NCI-H748 treated with DMSO at 0.1 percent for 48 hours (cell line): ENCODE data around the gene UXS1.

ENCODE experiments used
- DNase-seq: peaks from one replicate; lab custom pipeline; 2025; lab: John Stamatoyannopoulos, UW

The UXS1 gene

DNA sequence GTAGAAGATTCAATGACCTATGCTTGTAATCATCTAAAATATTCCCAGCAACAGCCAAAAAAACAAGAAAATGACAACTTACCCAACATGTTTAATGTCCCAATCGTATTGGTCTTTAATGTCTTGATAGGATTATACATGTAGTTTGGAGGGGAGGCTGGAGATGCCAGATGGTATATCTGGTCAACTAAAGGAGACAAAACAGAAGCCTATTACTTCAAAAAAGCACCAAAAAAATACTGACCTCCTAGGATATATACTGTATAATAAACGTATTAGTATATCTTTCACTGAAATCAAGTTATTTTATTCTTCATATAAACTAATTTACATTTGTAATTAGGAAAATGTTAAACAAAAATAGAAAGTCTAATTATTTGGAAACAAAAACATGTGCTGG is 64.5 kb downstream of the UXS1 start:
- DNase-seq, result no peak

DNA sequence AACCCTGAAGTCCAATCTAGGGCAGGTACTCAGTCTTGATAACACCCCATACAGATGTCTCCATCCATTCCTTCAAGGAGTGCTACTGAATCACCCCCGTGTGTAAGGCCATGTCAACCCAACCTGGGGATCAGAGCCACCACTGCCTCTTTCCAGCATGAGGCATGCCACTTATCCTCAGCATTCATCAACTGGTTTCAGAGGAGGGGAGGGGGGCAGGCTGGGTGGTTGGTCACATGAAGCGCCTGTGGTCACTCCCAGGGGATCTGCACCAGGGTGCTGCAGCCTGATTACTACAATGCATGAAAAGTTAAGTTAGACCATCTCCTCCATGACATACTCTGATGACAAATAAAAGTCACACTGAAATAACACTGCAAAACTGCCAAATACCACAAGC is 65.0 kb downstream of the UXS1 start:
- no peak for DNase-seq

DNA sequence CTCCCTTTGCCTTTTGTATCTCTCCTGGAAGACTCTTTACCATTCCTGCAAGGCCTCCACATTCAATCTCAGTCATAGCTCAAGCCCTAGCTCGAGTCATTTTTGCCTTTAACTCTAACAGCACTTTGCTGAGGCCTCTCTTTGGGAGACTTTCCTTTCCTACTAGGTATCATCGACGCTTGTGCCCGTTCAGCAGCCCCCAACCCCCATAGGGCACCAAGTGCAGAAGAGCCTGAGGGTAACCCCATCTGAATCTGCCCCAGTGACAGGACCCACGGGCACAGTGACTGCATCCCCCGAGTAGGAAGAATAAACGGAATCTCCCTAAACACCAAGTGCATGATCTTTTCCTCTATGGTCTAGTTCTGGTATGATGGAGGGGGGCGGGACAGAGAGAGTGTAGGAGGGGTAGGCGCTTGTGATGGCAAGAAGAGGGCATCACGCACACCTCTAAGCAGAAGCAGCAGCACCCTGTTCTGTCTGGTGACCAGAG is 66.3 kb downstream of the UXS1 start:
- DNase-seq, result no peak

DNA sequence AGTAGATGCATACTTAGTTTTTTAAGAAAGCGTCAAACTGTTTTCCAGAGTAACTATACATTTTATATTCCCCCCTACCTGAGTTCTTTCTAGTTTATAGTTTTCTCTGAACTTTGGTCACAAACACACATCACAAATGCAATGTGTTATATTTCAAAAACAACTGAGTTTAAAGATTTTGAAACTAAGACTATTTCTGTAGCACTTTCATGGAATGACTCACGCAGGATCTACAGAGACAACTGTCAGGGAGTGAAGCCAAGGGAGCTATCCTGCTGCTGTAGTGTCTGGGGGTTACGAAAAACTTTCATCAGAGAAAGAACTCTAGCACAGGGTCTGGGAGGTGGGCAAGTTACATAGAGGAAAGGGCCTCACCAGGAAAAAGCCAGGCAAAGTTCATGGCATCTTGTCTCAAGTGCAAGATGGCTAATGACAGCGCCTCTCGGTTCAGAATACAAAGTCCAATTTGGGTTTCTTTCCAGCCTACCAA is 66.8 kb downstream of the UXS1 start:
- DNase-seq, result no peak

DNA sequence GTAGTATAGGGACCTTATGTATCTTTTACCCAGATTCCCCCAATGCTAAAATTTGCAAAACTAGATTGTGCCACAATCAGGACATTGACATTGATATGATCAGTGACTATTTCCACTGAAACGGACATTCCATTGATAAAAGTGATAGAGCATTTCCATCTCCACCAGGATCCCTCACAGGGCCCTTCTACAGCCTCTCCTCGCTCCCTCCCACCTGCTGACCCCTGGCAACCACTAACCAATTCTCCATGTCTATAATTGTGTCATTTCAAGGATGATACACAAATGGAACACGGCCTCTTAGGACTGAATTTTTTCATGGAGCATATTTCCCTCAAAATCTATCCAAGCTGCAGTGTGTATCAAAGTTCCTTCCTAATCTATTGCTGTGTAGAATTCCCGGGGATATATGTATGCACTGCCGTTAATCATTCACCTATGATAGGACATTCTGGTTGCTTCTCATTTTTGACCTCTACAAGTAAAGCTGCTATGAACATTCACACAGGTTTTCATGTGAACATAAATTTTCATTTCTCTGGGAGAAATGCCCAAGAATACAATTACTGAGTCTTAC is 67.3 kb downstream of the UXS1 start:
- no peak for DNase-seq

DNA sequence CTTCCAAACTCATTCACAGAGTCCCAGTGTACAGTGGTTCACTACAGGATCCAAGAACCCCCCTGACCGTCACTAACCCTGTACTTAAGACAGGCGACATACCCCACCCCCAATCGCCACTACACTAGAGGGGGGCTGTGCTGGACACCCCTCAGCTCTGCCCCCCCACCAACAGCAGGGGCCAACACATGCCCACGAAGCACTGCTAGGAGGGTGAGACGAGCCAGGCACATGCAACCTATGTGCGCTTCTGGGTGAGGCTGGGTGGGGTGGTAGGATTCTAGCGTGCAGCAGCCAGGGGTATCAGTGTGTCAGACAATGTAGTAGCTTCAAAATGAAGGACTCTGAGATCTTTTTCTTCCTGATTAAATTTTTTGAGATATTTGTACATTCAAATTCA is 67.8 kb downstream of the UXS1 start:
- DNase-seq, result no peak

DNA sequence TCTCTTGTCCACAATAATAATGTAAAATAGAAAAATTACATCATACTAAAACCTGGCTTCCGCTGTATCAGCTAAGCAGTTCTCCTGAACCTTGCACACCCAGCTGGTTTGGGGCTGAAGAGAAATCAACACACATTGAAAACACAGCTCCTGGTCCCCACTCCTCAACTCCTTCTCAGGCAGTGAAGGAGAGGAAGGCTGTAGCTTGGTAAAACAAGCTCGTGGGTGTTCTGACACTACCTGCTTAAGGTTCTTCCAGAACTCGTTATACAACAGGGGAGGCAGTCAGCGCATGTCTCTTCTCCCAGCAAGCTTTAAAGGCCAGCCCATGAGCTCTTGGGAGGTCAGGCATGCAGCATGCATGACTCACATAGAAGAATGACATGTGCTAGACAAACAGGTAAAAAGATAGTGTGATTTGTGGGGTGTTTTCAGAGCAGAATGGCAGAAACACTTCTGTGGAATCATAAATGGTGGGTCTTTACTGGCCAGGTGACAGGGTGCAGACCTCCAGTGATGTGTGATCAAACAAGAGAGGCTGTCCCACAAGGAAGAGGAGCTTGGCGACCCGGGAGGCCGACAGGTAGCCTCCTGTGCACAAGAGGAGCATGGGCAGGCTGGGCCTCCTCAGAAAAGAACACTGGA is 69.1 kb downstream of the UXS1 start:
- DNase-seq, result no peak

DNA sequence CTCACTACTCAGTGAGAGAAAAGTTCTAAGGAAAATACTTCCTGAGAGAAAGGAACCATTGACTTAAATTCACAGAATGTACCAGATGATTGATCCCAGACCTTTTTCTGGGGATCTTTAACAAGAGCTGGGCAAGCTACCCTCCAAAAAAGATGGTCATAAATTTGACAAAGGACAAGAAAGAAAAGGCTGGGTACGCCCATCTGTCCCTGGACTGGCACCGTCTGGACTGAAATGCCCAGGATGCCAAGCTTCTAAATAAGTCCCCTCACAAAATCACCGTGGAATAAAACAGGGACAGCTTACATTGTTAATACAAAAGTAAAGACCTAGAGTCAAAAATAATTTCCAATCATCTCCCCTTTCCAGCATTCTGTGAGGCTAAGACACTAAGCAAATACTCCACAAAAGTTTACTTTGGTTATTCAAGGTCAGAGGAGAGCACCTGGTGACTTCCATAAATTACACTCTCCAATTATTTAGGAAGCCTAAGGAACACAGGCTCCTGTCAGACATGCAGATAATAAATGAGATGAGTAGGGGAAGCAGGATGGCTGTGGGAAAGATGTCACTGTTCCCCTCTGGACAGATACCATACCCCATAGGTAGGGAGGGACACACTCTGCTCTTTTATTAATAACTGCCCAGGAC is 69.9 kb downstream of the UXS1 start:
- no peak for DNase-seq

DNA sequence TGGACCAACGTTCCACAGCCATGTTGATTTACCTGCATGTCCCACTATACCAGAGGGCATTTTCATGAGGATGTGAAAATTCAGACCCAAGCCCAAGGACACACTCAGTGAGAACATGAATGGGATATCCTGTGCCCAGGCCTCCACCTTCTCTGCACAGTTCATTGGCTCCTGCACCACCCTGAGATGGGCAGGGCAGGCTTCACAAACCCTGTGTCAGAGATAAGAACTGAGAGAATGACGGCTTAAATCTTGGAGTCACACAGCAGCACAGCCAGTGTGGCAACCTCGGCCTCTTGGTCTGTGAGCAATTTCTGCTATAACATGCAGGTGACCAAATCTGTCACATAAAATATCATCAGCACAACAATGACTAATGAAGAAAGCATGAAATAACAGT is 71.9 kb downstream of the UXS1 start:
- no peak for DNase-seq

DNA sequence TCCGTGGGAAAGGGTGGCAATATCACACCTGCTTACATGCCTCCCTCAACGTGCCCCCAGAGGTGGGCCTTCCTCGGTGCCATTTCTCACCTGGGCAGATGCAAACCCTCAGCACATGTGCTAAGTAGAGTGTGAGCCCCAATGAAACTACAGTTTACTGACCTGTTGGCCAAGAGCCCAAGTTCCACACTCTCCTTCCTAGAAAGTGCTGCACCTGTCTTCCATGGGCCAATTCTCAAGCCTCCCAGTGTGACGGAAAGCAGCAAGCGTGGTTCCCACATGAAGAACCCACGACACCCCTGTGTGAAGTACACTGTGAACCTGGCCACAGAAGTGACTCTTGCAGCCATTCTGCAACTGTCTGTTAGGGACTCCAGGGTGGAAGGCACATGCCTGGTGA is 73.7 kb downstream of the UXS1 start:
- no peak for DNase-seq

DNA sequence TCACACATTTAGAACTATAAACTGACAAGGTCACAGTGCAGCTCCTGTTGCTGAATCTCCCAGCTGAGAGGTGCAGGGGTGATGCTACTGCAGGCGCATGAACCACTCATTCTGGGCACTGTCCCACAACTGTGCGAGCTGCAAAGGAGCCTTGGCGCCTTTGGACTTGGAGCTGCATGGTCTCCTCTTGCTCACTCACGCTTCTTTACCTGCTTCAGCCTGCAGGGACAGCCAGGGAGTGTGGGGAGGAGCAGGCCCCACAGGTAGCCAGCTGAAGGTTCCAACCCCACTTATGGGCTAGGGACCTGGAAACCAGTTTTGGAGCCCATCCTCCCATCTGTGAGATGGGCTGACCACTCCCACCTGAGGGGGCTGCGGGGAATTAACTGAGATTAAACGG is 75.0 kb downstream of the UXS1 start:
- DNase-seq, result no peak

DNA sequence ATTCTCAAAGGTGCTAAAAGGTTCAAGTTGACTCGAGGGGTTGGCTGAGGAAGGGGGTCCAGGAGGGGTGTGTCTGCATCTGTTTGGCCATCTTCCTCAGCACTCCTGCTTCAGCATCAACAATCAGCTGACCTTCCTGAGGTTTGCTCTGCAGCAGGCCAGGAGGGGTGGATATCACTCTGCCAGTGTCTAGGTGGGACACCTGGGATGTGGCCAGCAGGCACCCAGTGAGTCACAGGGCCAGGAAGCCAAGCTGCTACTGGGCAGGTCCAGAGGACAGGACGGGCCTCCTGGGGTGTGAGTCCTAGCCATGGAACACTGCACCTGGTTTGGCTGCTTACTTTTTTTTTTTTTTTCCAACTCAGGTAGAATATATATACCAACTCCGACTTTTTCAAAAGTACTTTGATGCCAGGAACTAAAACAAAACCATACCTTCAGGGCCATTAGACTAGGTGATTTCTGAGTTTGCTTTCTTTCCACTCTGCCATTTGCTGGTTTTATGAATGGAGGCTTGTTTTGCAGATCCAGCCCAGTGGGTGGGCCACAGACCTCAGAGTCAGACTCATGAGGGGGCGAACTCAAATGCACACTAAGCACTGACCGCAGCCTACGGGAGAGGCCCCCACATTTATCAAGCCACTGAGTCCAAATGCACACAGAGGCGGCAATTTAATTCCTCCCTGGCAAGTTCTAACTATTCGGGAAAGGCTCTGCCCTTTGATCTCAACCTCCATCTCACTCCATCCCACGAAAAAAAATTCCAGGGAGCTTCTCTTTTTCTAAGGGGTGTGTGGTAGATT is 76.0 kb downstream of the UXS1 start:
- DNase-seq, result no peak

DNA sequence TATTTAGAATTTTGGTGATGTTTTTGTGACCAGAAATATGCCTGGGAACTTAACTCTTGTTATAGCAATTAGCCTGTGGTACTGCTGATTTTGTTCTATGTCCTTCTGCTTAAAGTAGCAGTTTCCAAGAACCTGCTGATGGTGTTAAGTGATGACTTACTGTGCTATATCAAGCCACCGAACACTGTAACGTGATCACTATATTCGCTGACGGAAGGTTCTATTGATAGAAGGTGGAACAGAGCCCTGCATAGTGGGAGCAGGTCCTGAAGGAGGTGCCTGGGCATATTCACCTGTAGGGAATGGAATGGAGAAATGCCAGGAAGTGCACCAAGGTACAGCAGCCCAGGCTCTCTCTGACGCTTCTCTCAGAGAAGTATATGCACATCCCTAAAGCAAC is 76.8 kb downstream of the UXS1 start:
- no peak for DNase-seq

DNA sequence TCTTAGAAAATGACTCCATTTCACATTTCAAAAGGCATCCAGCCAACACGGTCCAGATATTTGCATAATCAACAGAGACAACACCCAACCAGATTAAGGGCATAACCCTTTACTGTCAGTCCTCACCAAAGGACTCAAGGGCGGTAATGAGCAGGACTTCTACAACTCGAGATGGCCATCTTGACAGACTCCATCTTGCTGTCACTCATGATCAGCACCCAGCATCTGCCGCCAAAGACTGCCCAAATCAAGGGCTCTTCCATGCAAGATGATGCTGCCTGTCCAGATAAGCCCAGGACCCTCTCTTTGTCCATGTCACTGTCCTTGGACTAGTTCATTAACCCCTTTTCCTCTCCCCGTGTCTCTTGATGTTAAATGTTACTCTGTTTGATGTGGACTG is 77.9 kb downstream of the UXS1 start:
- no peak for DNase-seq

DNA sequence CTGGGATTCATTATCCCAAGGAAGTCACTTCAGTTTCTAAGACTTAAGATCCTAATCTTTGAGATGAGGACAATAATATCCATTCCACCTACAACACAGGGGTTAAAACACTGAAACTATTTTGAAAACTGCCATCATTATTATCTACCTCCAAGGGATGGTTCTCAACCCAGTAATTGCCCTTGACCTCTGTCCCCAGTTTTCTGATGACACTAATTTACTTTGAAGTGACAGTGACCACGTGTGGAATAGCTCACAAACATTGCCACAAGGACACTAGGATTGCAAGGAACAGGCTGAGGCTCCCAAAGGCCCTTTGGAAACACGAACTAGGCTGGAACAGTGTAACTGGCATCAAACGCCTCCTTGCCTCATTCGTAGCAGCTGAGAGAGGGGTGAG is 78.4 kb downstream of the UXS1 start:
- no peak for DNase-seq

DNA sequence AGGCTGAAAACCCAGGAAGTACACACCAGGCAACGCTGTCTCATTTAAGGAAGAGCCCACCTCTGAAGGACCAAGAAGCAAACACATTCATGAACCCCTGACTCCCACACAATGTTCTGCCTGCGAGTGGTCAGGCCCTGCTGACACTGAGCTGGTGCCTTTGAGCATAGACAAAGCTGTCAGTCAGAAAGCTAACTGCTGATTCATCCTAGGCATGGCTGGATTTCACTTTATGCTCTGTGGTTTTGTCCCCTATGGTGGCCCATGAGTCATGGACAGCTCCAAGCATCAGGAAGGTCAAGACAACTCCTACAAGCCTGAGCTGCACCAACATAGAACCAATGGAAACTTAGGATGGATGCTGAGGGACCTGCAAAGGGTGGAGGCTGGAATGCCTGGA is 78.9 kb downstream of the UXS1 start:
- no peak for DNase-seq

DNA sequence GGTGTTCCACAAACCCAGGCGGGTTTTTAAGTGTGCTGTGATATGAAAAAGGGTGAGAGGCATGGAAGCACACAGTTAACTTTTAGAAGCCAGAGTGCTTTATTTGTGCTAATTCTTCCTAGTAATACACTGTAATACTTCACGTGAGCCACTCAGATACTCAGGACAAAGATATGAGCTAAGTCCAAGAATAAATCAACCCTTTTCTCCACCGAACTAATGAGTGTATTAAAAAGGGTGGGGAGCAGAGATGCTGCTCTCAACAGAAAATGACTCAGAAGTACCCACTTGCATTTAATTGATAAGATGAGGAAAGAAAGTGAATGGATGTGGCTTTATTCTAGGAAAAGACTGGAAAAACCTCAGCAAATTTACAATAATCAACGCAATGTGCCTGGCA is 79.9 kb downstream of the UXS1 start:
- DNase-seq, result no peak

DNA sequence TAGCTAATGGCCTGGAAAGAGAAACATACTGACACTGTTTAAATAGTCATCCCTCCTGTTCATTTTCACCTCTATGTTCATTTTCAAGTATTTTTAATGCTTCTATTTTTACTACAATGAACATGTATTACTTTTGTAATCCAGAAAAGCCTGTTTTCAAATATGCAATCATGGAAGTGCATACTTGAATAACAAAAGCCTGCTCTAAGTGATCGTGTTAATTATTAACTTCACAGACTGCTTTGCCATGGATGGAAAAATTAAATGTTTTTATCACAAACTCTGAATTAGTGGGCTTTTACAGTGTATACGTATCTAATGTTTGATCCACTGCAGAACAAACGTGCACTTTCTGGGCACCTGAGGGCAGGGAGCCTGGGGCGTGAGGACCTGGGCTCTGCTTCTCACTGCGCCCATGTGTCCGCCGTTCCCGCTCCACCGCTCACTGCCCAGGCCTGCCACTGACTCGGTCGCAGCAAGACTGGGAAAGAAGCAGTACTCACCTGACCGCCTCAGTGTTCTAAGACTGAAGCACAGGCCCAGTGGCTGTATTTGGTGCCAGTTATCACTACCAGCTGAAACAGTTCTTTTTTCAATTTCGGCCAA is 80.6 kb downstream of the UXS1 start:
- no peak for DNase-seq

DNA sequence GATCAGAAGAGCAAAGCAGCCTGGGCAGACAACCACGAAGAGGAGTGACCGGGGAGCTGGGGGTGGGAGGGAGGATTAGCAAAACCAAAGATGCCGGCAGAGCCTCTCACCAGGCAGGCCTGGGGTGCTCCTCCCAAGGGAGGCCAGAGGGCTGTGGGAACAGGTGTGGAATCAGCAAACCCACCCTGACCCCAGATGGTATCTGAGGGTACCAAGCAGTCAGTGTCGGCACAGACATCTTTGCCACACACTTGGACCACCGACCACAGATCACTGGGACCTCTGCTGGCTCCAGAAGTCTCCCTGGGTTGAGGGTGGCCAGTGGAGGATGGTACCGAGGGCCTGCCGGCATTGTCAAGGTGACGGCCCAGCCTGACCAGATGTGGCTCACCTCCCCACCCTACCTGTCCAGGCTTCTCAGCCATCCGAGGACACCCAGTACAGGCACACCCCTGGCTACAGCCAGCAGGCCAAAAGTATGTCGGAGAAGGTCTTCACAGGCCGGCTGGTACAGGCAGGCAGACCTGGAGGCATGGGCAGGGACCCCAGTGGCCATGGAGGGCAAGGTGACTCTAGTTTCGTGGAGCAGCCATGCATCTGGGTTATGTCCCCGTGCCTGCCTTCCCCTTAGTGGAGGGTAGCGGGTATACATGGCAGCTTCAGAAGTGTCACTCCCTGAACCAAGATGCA is 82.1 kb downstream of the UXS1 start:
- DNase-seq, result no peak

DNA sequence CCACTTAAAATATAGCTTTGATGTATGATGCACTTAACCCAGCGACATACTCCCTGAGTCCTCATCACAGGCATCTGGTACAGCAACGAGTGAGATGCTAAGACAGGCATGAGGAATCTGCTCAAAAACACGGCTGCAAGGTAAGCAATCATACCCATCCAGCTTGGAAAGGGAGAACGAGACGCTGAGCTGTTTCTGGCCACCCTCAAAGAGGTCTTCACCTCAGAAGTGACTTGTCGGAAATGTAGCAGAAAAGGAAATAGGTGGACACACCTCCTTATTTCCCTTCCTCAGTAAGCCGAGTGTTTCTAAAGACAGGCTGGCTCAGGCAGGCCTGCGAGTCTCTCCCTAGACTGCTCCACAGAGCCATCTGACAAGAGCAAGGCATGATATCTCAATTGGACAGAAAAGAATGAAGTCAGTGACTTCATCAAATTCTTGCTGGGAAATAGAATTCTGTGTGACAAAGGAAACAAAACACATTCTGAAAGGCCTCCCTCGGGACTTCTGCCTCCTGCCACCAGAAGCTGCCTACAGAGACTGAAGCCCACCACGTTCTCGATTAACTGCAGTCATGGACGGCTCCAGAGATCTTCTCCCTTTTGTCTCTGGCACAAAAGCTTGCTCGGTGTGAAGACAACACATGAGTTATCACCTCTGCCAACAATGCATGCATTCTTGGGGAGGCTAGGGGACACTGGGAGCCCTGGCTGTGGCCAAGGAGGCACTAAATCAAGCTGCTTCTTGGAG is 84.3 kb downstream of the UXS1 start:
- no peak for DNase-seq

DNA sequence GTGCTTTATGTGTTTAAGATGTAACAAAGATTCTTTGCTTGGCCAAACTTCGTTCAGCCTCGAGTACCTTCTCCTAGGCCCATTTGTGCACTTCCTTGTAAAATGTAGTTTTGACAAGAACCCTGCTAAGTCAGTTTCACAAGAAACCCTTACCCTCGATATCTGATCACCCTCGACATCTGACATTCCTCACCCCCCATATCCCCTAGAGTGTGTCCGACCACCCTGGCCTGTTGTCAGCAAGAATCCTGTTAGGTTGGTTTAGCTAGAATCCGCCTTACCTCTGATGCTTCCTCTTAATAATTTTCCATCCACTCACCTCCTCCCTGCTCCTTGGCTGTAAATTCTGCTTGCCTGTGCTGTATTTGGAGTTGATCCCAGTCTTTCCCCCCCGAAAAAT is 85.3 kb downstream of the UXS1 start:
- DNase-seq, result no peak
